GM10248 (cell line): ENCODE measurements around the gene FETUB.

Source experiments
- CTCF ChIA-PET: fragments of 300-600 bp; sonication (Branson Sonifier 250); formaldehyde crosslinking; extraction: SDS; loops from one replicate; lab custom pipeline; 2021; ENCODE audit warnings: antibody characterized with exemption; lab: Yijun Ruan, JAX
- POLR2A ChIA-PET: fragments of 350-650 bp; sonication (Branson Sonifier 250); formaldehyde crosslinking; extraction: SDS; loops from one replicate; lab custom pipeline; 2020; ENCODE audit warnings: antibody characterized with exemption; lab: Yijun Ruan, JAX
- DNase-seq: peaks from one replicate; pipeline ENCODE4 v3.0.0; 2012; ENCODE audit errors: extremely low spot score
- CTCF ChIP-seq: IDR thresholded peaks from 2 replicates; pipeline ENCODE4 v1.5.1; 2012; ENCODE audit warnings: mild to moderate bottlenecking, low read depth; ENCODE audit errors: extremely low read depth, missing control alignments, control extremely low read depth

Gene FETUB

GRCh38 chr3:186600896-186601295 lies 39.3 kb upstream of the FETUB start:
- ChIA-PET CTCF (interaction anchor here (2.5 to 17.4 kb wide), 2 partner anchors 15 to 221 kb away, joined by 8 to 155 read pairs; partner anchors contain the start of gene AHSG), POLR2A (no interaction called here)
- no peak for TF ChIP-seq CTCF
- DNase-seq = no peak

GRCh38 chr3:186603159-186603558 lies 37.0 kb upstream of the FETUB start:
- TF ChIP-seq CTCF = no peak
- ChIA-PET POLR2A (no interaction called here), CTCF (interaction anchor here (1.3 to 17.4 kb wide), 3 partner anchors 10 to 219 kb away, joined by 3 to 155 read pairs (median 3); partner anchors contain the start of gene AHSG)
- no peak for DNase-seq

DNA sequence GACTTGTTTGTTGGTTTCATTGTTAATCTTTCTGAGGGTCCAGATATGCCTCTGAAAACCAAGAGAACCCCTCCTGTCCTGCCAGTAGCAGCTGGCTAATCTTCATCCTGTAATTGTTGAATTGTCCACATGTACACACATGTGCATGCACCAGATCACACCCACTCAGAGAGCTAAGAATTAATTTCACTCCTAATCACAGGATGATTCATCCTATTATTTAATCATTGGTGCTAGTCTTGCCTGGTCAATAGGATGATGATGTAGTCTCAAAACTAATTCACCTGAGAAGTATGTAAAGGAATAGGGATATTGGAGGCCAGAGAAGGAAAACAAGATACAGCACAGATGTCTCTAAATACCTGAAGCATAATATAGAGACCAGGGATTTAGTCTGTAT lies 35.1 kb upstream of the FETUB start:
- POLR2A ChIA-PET = no interaction called here
- CTCF ChIA-PET = interaction anchor here (1.2 to 17.4 kb wide), 2 partner anchors 10 to 20 kb away, joined by 3 to 155 read pairs; partner anchors contain the start of gene AHSG
- TF ChIP-seq CTCF = no peak
- no peak for DNase-seq

DNA sequence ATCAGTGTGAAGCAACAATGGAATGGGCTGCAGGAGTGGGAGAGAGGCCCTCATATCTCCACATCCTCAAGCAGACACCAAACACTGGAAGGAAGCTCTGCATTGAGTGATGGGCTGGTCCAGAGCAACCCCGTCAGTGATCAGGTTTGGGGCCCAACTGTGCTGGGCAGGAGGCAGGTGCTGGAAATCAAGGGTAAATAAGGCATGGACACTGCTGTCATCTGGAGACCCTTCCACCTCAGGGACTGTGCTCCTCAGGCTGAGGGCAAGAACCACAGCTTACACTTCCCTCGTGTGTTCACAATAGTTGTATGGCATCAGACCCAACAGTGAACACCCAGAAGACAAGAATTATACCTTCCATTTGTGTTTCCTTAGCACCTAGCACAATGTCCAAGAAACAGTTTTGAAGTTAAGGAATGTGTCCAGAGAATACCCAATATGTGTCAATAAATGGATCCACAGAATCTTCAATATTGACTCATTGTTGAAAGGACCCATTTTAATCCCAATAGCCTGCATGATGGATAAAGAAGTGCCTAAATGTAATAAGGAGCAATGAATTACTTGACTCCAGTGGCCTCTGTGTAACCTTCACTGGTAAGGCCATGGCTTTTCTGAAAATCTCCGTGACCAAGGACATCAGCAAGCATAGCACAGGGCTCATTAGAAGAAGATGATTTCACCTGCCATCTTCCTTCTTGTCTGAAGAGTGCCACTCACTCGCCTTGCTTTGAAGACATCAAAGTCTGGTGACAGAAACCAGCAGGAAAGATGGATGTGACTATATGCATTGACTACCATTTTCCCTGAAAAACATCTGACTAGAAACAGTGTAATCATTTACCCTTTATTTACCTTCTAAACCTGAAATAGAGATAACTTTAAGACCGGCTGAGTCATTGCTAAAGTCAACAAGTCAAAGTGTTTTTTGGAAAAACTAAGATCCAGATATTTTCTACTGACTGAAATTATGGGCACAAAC lies 34.3 kb upstream of the FETUB start:
- ChIA-PET POLR2A (no interaction called here), CTCF (interaction anchor here (1.2 to 17.4 kb wide), 2 partner anchors 10 to 21 kb away, joined by 3 to 155 read pairs; partner anchors contain the start of gene AHSG)
- DNase-seq = no peak
- no peak for TF ChIP-seq CTCF

DNA sequence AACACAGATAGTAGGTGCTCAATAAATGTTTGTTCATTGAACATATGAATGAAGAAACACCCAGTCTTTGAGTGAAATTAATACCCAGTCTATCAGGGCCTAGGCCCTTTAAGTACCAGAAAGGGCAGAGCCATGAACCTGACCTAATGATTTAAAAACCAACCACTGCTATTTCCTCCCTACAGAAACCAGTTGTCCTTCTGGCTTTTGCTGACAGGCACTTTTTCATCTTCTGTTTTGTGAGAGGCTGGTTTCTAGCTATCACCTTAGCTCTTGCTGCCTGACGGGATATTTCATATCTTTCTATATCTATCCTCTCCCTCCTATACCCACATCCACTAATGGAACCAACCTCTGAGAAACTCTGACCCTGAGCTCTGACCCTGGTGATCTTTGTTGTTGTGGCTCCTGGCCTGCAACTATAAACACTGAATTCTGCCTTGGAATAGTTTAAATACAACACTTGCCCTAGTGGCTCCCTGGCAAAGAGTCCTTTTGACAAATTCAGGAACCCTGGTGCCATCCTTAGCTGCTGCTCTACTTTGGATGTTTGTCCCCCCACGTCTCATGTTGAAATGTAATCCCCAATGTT lies 31.5 kb upstream of the FETUB start:
- ChIA-PET POLR2A (no interaction called here), CTCF (interaction anchor here (0.9 to 12.5 kb wide), 9 partner anchors 8 to 948 kb away, joined by 3 to 202 read pairs (median 5); no protein-coding TSS in a partner anchor)
- no peak for TF ChIP-seq CTCF
- DNase-seq = no peak

DNA sequence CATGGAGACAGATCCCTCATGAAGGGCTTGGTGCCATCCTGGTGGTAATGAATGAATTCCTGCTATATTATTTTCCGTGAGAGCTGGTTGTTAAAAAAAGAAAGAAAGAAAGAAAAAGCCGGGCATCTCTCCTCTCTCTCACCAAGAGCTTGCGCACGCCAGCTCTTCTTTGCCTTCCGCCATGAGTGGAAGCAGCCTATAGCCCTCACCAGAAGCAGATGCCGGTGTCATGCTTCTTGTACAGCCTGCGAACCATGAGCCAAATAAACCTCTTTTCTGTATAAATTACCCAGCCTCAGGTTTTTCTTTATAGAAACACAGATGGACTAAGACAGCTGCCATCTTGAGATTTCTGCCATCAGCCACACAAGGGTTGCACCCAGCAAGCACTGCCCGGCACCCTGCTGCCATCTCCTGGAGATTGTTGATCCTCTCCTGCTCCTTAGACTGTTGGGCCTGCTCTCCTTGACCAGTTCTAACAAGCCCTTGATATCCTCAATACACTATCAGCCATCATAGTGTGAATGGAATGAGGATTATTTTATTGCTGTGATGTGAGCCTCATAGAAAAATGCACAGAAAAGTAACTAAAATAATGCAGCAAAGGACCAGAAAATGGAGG lies 30.8 kb upstream of the FETUB start:
- peak; percentile 21 for TF ChIP-seq CTCF
- DNase-seq = peak; percentile 42
- POLR2A ChIA-PET = no interaction called here
- CTCF ChIA-PET = interaction anchor here (1.1 to 12.5 kb wide), 10 partner anchors 8 to 949 kb away, joined by 3 to 202 read pairs (median 6); no protein-coding TSS in a partner anchor
